Measurements from ENCODE around the gene AMFR.

The AMFR gene

DNA sequence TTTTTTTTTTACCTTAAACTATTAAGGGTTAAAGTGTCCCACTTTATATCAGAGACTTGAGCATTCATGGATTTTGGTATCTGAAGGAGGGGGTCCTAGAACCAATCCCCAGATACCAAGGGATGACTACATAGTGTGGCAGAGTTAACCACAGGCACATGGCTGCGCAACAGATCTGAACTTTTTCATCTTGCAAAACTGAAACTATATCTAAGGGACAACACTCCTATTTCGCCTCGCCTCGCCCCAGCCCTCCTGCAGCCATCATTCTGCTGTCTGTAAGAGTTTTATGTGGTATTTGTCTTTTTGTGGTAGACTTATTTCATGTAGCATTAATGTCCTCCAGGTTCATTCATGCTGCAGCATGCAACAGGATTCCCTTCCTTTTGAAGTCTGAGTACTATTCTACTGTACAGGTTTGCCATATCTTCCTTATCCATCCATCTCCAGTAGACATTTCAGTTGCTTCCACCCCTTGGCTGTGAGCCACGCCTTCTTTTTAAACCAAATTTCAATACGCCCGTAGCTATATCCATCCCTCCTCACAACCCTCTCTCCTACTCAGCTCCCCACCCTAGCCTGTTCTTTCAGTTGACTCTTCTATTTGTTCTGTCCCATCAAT, 53.2 kb downstream of the AMFR start:
- TF ChIP-seq, protein P1, sequence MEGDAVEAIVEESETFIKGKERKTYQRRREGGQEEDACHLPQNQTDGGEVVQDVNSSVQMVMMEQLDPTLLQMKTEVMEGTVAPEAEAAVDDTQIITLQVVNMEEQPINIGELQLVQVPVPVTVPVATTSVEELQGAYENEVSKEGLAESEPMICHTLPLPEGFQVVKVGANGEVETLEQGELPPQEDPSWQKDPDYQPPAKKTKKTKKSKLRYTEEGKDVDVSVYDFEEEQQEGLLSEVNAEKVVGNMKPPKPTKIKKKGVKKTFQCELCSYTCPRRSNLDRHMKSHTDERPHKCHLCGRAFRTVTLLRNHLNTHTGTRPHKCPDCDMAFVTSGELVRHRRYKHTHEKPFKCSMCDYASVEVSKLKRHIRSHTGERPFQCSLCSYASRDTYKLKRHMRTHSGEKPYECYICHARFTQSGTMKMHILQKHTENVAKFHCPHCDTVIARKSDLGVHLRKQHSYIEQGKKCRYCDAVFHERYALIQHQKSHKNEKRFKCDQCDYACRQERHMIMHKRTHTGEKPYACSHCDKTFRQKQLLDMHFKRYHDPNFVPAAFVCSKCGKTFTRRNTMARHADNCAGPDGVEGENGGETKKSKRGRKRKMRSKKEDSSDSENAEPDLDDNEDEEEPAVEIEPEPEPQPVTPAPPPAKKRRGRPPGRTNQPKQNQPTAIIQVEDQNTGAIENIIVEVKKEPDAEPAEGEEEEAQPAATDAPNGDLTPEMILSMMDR (IDR thresholded peaks at IDR 0.05; ENCODE audit: borderline replicate concordance, control extremely low read depth, extremely low read depth, insufficient read depth, missing control alignments): no peak
- in situ Hi-C loops (cut with MboI; ENCODE audit: low sequenced_read_pairs, unreplicated experiment): no loop called here
- no peak for DNase-seq (ENCODE audit: low spot score)

DNA sequence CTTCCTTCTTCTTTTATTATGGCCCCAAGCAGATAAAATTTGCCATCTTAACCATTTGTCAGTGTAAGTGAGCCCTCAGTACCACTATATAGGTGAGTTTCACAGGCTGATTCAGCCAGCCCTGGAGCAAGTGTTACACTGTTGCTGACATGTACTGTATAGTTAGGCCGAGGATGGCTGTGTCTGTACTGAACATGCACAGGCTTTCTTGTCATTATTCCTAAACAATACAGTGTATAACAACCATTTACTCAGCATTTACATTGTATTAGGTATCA, 53.7 kb downstream of the AMFR start:
- in situ Hi-C loops (cut with MboI; ENCODE audit: low sequenced_read_pairs, unreplicated experiment): no loop called here
- DNase-seq (ENCODE audit: low spot score): no peak
- TF ChIP-seq, protein P1 (IDR thresholded peaks at IDR 0.05; ENCODE audit: borderline replicate concordance, control extremely low read depth, extremely low read depth, insufficient read depth, missing control alignments): no peak

DNA sequence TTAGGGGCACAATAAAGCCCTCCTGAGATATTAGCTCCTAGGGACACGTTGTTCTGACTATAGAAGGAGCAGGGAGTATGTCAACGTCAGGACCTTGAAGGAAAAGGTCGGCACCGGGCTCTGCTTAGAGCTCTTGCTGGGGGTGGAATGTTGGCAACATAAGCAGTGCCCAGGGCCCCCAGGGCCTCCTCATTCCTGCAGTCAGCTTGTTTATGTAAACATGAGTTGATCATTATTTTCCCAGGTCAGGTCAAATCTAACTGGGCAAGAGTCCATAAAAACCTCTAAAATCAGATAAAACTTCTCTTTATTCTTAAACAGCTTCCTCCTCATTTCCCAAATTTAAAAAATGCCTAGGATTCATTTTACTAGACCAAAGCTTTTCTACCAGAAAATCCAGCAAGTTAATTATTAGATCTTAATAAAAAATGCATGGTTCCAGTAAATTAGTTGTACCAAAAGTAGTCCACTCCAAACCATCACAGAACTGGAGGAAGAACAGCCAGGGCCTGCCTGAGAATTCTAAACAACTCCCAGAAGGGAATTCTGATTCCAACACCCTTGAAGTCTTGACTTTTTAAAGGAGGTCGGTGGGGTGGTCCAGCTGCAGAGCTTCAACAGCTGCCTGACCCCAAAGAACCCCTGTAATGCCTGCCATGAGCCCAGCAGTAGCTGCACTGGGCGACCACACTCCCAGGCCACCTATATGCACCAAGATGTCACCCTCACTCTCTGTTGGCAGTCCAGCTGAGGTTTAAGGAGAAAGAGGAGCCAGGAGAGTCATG, 54.3 kb downstream of the AMFR start:
- in situ Hi-C loops (cut with MboI; ENCODE audit: low sequenced_read_pairs, unreplicated experiment): no loop called here
- TF ChIP-seq, protein P1 (IDR thresholded peaks at IDR 0.05; ENCODE audit: borderline replicate concordance, control extremely low read depth, extremely low read depth, insufficient read depth, missing control alignments): no peak
- DNase-seq (ENCODE audit: low spot score): no peak

DNA sequence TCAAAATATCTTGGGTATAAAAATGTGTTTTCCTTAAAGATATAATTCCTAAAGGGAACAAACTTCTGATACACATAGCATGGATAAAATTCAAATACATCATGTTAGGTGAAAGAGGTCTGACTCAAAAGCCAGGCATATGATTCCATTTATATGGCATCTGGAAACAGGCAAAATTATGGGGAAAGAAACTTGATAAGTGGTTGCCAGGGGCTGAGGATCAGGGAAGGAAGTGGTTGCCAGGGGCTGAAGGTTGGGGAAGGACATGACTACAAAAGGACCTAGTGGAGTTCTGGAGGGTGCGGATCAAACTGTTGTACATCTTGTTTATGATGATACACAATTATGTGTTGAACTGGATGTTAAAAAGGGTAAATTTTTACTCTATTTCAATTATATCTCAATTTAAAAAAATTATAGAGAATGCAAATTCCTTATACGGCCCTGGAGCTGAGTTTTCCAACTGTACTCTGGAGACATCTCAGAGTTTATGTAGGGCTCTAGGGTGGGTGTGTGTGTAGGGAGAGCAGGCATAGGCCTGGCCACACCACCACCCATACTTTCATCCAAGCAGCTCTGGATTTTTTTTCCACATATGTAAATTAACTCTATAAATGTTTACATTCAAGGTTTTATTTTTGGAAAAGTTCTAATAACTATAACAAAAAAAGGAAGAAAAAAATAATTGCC, 55.0 kb downstream of the AMFR start:
- TF ChIP-seq, protein P1 (IDR thresholded peaks at IDR 0.05; ENCODE audit: borderline replicate concordance, control extremely low read depth, extremely low read depth, insufficient read depth, missing control alignments): no peak
- in situ Hi-C loops (cut with MboI; ENCODE audit: low sequenced_read_pairs, unreplicated experiment): no loop called here
- no peak for DNase-seq (ENCODE audit: low spot score)

DNA sequence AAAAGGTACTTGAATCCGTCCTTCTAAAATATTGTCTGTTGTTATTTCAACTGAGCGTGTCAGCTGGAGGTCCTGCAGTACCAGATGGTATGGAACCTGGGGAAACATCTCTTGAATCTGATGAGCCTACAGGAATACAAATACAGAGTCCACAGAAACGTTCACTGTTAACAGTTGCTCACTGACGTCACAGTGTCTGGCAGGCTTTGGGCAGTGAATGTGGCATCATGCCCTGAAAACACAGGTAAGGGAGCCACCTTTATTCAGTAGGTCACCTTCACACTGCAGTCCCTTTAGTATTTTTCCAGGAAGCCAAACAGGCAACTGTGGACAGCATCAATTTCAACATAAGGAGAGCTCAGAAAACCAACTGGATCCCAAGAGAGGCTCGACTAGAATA, 56.1 kb downstream of the AMFR start:
- no peak for DNase-seq (ENCODE audit: low spot score)
- in situ Hi-C loops (cut with MboI; ENCODE audit: low sequenced_read_pairs, unreplicated experiment): no loop called here
- TF ChIP-seq, protein P1 (IDR thresholded peaks at IDR 0.05; ENCODE audit: borderline replicate concordance, control extremely low read depth, extremely low read depth, insufficient read depth, missing control alignments): no peak

DNA sequence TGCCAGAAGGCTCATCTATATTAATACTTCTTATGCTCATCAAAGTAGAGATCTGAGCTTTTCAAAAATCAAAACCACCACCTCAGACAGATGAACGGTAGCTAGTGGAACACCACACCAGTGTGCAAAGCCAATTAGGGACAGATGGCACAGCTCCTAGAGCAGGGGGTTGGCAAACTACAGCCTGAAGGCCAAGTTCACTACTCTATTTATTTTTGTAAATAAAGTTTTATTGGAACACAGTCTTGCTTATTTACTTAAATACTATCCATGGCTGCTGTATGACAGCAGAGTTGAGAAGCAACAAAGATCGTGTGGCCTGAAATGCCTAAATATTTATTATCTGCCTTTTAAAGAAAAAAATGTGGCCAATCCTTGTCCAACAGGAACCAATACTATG, 56.8 kb downstream of the AMFR start:
- DNase-seq (ENCODE audit: low spot score): no peak
- in situ Hi-C loops (cut with MboI; ENCODE audit: low sequenced_read_pairs, unreplicated experiment): no loop called here

More for the DNA sequence above, 56.8 kb downstream of the AMFR start:
- TF ChIP-seq, protein P1 (IDR thresholded peaks at IDR 0.05; ENCODE audit: borderline replicate concordance, control extremely low read depth, extremely low read depth, insufficient read depth, missing control alignments): no peak

Measured in GM13976 (cell line).